Glutamatergic neuron (in vitro differentiated cells): ENCODE results near the gene TBC1D14. TPM values are rescaled to one million over a fixed set of nuclear protein-coding genes. Genes with fewer than 3 reads are reported as not detected.

ENCODE experiments used
- DNase-seq: peaks from one replicate; pipeline ENCODE4 v3.0.0; 2022
- H3K27ac Mint-ChIP-seq: one replicate; pipeline ENCODE4 v1.8.0; 2020; ENCODE audit warnings: mild to moderate bottlenecking, mixed read lengths, inconsistent platforms; ENCODE audit not compliant: unreplicated experiment
- H3K27me3 Mint-ChIP-seq: one replicate; pipeline ENCODE4 v1.8.0; 2020; ENCODE audit warnings: mild to moderate bottlenecking, moderate library complexity, mixed read lengths, inconsistent platforms; ENCODE audit not compliant: unreplicated experiment
- H3K36me3 Mint-ChIP-seq: one replicate; pipeline ENCODE4 v1.8.0; 2020; ENCODE audit warnings: mild to moderate bottlenecking, mixed read lengths, inconsistent platforms; ENCODE audit not compliant: unreplicated experiment
- H3K4me1 Mint-ChIP-seq: one replicate; pipeline ENCODE4 v1.8.0; 2020; ENCODE audit warnings: mild to moderate bottlenecking, low read depth, mixed read lengths, inconsistent platforms; ENCODE audit not compliant: unreplicated experiment
- H3K4me3 Mint-ChIP-seq: one replicate; pipeline ENCODE4 v1.8.0; 2020; ENCODE audit warnings: mild to moderate bottlenecking, mixed read lengths, inconsistent platforms; ENCODE audit not compliant: unreplicated experiment
- H3K9me3 Mint-ChIP-seq: one replicate; pipeline ENCODE4 v1.8.0; 2020; ENCODE audit warnings: mild to moderate bottlenecking, moderate library complexity, mixed read lengths, inconsistent platforms; ENCODE audit not compliant: unreplicated experiment
- CTCF ChIP-seq: fragments of 200-600 bp; sonication (generic); IDR thresholded peaks from one replicate; pipeline ENCODE4 v1.5.0; 2021; ENCODE audit not compliant: partially characterized antibody, unreplicated experiment
- total RNA-seq: library from RNA; stranded (reverse); fragmentation: NEBNext Ultra II Directional; extraction: Animal tissue kit (Norgen Biotek cat#: 25700); gene quantifications from one replicate; pipeline ENCODE4 v1.2.1, GENCODE V29; 2021; ENCODE audit not compliant: unreplicated experiment

The TBC1D14 gene
- total RNA-seq, 1 donor from 2014 or later, result 82.2 TPM

GRCh38 chr4:7066493-7066892 is 156.9 kb downstream of the TBC1D14 start:
- Mint-ChIP-seq H3K4me3 (peak overlapping the region; percentile 86), H3K36me3 (peaks cover 4% of the 10 kb centered on the region), H3K4me1 (peaks cover 7% of the 10 kb centered on the region), H3K27me3 (peaks cover 6% of the 10 kb centered on the region), H3K9me3 (peaks cover 7% of the 10 kb centered on the region), H3K27ac (no peak overlapping the region)
- no peak for TF ChIP-seq CTCF
- no peak for DNase-seq

- Mint-ChIP-seq H3K27me3 (peaks cover 6% of the 10 kb centered on the region), H3K4me1 (peaks cover 7% of the 10 kb centered on the region), H3K4me3 (peak overlapping the region; percentile 86), H3K36me3 (no peaks in the 10 kb centered on the region), H3K27ac (peak overlapping the region; percentile 52), H3K9me3 (peaks cover 7% of the 10 kb centered on the region)
- TF ChIP-seq CTCF, result no peak
- no peak for DNase-seq
Measured at GRCh38 chr4:7067126-7067451, 157.5 kb downstream of the TBC1D14 start.

- Mint-ChIP-seq H3K4me1 (peaks cover 7% of the 10 kb centered on the region), H3K9me3 (peaks cover 7% of the 10 kb centered on the region), H3K27me3 (peaks cover 7% of the 10 kb centered on the region), H3K27ac (peak within 1 kb of the TSS; percentile 82), H3K4me3 (peak within 1 kb of the TSS; percentile 93), H3K36me3 (no peaks in the 10 kb centered on the region)
- TF ChIP-seq CTCF, result no peak
- DNase-seq, result no peak
Measured at GRCh38 chr4:7067452-7068278, 158.0 kb downstream of the TBC1D14 start, which contains the start of gene GRPEL1. Gene GRPEL1, minus strand, starts transcription at chr4:7068064. Its CDS starts 32 bp downstream, at chr4:7068032.

- Mint-ChIP-seq H3K4me1 (peaks cover 7% of the 10 kb centered on the region), H3K9me3 (peaks cover 7% of the 10 kb centered on the region), H3K36me3 (no peaks in the 10 kb centered on the region), H3K27me3 (peaks cover 8% of the 10 kb centered on the region), H3K4me3 (peak overlapping the region; percentile 93), H3K27ac (peak overlapping the region; percentile 82)
- no peak for TF ChIP-seq CTCF
- peak; percentile 100 for DNase-seq
Measured at GRCh38 chr4:7068279-7068842, 158.7 kb downstream of the TBC1D14 start.

- Mint-ChIP-seq H3K4me1 (peaks cover 7% of the 10 kb centered on the region), H3K36me3 (no peaks in the 10 kb centered on the region), H3K4me3 (peak overlapping the region; percentile 93), H3K27me3 (peaks cover 8% of the 10 kb centered on the region), H3K27ac (peak overlapping the region; percentile 82), H3K9me3 (peaks cover 7% of the 10 kb centered on the region)
- DNase-seq, result no peak
- TF ChIP-seq CTCF, result no peak
Measured at GRCh38 chr4:7068883-7069282, 159.3 kb downstream of the TBC1D14 start.
